Retinal pigment epithelial cell (primary cell): ENCODE results near the gene IL34.
"Not testable (repeated sequence)": the region's sequence is repeated elsewhere in the genome, so short reads cannot be mapped to it uniquely, and the experiment has no call there.

Experiments
- DNase-seq: peaks from one replicate; pipeline ENCODE4 v3.0.0-alpha.2; 2010; ENCODE audit warnings: low read depth
- H3K4me3 ChIP-seq: 2 replicates; pipeline ENCODE4 v1.5.1; 2011; ENCODE audit warnings: mild to moderate bottlenecking, low read length, control low read depth, moderate library complexity
- TF ChIP-seq, protein P1 (sequence below): conservative IDR thresholded peaks from 2 replicates; pipeline ENCODE4 v1.5.1; 2011; ENCODE audit warnings: low read depth, low read length, control low read depth, inconsistent platforms

Gene IL34

DNA sequence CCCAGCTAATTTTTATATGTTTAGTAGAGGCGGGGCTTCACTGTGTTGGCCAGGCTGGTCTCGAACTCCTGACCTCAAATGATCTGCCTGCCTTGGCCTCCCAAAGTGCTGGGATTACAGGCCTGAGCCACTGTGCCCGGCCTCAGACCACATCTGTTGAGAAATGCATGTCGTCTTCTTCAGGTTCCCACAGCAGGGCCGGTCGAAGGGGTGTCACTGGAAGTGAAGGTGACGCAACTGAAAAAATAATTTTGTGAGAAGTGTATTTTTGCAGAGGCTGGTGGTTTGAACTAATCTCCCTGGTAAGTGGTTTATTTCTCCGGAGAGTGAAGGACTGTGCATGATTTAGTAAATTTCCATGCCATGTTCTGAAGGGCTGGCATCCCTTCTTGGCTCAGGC is 33.4 kb upstream of the IL34 start:
- TF ChIP-seq, protein P1, sequence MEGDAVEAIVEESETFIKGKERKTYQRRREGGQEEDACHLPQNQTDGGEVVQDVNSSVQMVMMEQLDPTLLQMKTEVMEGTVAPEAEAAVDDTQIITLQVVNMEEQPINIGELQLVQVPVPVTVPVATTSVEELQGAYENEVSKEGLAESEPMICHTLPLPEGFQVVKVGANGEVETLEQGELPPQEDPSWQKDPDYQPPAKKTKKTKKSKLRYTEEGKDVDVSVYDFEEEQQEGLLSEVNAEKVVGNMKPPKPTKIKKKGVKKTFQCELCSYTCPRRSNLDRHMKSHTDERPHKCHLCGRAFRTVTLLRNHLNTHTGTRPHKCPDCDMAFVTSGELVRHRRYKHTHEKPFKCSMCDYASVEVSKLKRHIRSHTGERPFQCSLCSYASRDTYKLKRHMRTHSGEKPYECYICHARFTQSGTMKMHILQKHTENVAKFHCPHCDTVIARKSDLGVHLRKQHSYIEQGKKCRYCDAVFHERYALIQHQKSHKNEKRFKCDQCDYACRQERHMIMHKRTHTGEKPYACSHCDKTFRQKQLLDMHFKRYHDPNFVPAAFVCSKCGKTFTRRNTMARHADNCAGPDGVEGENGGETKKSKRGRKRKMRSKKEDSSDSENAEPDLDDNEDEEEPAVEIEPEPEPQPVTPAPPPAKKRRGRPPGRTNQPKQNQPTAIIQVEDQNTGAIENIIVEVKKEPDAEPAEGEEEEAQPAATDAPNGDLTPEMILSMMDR, result no peak
- DNase-seq, result no peak

DNA sequence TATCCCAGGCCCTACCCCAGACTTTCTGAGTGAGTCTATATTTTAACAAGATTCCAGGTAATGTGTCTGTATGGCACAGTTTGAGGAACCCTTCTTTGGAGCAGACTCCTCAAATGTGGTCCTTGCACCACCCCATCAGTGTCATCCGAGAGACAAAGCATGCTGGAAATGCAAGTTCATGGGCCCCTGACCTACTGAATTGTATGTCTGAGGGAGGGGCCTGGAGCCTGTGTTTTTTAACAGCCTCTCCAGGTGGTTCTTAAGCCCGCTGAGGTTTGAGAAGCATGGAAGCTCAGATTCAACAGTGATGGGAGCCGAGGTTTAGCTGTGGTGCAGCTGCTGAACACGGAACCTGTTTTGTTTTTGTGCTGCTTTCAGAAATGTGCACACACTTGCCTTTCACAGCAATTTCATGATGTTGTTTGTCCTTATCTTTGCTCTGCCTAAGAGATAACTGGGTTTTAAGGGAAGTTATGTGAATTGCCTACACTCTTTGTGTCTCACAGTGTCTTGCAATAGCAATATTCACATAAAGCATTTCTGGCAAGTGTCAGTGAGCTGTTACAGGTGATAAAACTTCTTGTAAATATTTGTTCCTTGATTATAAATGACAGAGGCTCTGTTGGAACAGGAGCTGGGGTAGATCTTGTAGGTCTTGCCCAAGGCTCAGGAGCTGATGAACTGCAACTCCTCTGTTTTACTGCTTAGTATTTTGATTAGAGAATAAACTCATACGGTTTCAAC is 32.0 kb upstream of the IL34 start:
- DNase-seq, result no peak
- TF ChIP-seq, protein P1, result no peak
- H3K4me3 ChIP-seq, result no peak overlapping the region

More for the DNA sequence above, 33.4 kb upstream of the IL34 start:
- no peak overlapping the region for H3K4me3 ChIP-seq

DNA sequence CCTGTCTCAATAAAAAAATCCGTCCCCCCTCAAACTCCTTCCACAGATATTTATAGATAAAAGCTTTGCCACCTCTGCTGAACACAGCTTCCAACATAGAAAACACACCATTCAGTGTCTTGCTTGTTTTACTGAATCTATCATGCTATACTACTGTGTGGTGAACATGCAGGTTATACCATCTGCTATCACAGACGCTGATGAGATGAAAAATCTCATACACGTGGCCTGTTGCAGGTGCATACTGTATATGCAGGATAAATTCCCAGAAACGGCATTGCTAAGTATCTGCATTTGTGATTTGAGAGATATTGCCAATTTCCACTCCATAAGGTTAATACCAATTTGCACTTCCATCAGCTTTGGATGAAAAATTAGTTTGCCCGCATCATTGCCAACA is 30.4 kb upstream of the IL34 start:
- no peak for DNase-seq
- TF ChIP-seq, protein P1, result no peak
- H3K4me3 ChIP-seq, result no peak overlapping the region

- not testable (repeated sequence) for H3K4me3 ChIP-seq, DNase-seq
Observed at GRCh38 chr16:70621864-70622263, 24.5 kb upstream of the IL34 start.

GRCh38 chr16:70627696-70628095 is 18.7 kb upstream of the IL34 start:
- DNase-seq, result no peak
- TF ChIP-seq, protein P1, result no peak
- H3K4me3 ChIP-seq, result no peak overlapping the region

DNA sequence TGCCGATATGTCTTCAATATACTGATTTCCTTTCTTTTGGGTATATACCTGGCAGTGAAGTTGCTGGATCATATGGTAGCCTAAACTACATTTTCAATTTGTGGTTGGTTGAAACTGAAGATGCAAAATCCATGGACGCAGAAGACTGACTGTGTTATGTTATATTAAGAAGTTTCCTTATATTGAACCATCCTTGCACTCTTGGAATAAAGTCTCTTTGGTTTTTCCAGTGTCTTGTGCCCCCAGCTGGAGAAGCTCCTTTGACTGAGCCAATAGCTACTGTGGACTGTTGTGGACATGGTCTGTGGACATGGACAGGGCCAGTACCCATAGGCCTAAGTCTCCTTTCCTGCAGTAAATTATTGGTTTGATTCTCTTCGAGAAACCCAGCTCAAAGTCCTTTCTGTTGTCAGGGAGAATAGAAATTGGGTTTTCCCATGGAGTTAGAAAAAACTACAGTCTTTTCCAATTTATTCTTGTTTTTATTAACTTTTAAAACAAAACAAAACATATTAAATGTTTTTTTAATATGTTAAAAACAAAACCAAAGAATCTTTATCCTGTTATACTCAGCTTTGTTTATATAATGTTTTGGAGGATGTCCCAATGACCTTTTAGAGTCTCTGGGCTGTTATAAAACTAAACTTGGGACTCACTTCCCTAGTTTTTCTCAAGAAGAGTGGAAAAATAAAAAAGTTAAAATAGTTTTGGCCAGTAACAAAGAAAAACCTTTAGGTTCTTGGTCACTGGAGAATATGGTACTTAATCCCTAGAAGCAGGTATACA is 15.2 kb upstream of the IL34 start:
- no peak for DNase-seq
- TF ChIP-seq, protein P1, result no peak
- H3K4me3 ChIP-seq, result no peak overlapping the region

DNA sequence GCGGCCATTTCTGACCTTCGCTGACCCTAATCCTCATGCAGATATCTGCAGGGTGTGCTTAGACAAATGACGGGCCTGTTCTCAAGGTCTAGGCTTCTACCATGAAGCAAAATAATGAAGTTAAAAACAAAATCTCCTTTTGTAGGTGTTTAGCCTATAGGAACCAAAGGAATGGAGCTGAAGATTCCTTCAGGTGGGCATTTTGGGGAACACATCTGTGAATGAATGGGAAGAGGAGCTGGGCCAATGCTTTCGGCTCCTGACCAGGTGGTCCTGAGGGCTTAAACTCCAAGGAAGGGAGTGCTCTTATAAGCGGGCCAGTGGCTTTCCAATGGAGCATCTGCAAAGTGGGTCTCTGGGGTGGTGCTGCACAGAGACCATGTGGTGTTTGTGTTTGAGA is 14.1 kb upstream of the IL34 start:
- TF ChIP-seq, protein P1, result no peak
- H3K4me3 ChIP-seq, result no peak overlapping the region

DNA sequence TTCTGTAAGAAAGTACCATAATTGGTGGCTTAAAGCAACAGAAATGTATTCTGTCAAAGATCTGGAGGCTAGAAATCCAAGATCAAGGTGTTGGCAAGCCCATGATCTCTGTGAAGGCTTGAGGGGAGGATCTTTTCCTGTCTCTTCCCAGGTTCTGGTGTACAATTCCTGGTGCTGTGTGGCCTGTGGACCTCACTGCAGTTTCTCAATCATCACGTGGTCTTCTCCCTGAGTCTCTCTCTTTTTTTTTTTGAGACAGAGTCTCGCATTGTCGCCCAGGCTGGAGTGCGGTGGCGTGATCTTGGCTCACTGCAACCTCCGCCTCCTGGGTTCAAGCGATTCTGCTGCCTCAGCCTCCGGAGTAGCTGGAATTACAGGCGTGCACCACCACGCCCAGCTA is 12.7 kb upstream of the IL34 start:
- not testable (repeated sequence) for H3K4me3 ChIP-seq, DNase-seq

More for the DNA sequence above, 14.1 kb upstream of the IL34 start:
- no peak for DNase-seq
